ENCODE results near the gene PIGH.
"Not testable (repeated sequence)": the region's sequence is repeated elsewhere in the genome, so short reads cannot be mapped to it uniquely, and the experiment has no call there.

Gene PIGH

DNA sequence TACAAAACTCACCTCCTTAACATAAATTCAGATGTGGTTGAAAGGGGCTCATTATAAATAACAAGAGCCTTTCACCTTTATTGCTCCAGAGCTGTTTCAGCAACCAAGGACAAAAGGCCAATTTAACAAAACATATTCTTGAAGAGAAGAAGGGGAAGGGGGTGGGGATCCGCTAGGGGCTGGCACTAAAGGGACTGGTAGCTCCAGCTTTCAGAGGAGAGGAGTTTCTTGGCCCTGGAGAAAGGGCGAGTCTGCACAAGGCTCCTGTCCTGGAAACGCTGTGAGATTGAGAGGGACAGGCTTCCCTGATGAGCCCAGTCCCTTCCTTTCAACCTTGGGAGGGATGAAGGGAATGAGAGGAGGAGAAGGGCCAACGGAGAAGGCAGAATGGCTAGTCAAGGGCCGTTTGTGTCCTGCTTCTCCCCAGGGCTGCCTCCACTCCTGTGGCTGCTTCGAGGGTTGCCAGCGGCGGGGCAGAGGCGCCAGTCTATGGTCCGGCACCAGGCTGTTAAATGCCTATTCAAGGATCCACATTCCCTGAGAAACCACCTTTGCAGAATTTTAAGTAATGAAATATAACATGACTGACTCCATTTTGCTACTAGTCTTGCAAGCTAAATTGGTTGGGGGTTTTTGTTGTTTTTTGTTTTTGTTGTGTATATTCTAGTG is 9.7 kb upstream of the PIGH start:
- DNase-seq (ENCODE audit: low spot score): no peak

DNA sequence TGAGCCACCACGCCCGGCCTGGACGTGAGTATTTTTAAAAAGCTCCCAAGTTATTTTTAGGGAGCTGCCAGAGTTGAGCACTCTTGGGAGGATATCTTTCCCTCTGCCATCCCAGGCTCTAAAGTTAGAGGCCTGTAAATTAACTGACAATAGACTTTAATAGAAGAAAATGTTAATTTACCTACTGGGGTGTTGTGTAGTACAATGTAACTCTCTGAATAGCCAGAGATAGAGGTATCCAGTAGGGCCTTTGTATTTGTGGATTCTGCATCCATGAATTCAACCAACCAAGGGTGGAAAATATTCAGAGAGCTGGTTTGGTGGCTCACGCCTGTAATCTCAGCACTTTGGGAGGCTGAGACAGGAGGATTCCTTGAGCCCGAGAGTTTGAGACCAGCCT is 7.6 kb upstream of the PIGH start:
- no peak for DNase-seq (ENCODE audit: low spot score)

DNA sequence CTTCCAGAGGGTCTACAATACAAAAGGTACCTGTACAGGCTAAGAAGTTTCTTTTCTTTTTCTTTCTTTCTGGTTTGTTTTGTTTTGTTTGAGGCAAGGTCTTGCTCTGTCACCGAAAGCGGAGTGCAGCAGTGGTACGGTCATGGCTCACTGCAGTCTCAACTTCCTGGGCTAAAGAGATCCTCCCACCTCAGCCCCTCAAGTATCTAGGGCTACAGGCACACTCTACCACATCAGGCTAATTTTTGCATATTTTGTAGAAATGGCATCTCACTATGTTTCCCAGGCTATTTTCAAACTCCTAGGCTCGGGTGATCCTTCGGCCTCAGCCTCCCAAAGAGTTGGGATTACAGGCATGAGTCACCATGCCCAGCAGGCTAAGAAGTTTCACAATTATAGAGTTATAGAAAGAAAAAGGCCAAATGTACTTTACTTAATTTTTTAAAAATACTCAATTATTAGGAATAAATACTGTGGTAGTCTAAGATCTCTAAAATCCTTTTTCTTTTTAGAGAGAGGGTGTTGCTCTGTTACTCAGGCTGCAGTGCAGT is 3.0 kb upstream of the PIGH start:
- DNase-seq (ENCODE audit: low spot score): no peak

DNA sequence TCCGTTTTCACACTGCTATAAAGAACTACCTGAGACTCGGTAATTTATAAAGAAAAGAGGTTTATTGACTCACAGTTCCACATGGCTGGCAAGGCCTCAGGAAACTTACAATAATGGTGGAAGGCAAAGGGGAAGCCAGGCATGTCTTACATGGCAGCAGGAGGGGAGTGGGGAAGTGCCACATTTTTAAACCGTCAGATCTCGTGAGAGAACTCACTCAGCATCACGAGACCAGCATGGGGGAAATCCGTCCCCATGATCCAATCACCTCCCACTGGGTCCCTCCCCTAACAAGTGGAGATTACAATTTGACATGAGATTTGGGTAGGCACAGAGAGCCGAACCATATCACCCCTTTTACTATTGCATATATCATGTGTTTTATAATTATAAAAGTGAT is 2.0 kb upstream of the PIGH start:
- DNase-seq (ENCODE audit: low spot score): no peak

DNA sequence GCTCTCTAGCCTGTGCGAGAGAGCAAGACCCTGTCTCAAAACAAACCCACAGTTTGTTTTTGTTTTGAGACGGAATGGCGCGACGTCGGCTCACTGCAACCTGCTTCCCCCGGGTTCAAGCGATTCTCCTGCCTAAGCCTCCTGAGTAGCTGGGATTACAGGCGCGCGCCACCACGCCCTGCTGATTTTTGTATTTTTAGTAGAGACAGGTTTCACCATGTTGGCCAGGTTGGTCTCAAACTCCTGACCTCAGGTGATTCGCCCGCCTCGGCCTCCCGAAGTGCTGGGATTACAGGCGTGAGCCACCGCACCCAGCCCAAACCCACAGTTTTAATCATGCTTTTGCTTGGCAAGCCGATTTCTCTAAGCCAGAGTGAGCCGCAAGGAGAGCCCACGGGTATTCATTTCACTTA is 500 bp upstream of the PIGH start:
- not testable (repeated sequence) for DNase-seq (ENCODE audit: low spot score)

DNA sequence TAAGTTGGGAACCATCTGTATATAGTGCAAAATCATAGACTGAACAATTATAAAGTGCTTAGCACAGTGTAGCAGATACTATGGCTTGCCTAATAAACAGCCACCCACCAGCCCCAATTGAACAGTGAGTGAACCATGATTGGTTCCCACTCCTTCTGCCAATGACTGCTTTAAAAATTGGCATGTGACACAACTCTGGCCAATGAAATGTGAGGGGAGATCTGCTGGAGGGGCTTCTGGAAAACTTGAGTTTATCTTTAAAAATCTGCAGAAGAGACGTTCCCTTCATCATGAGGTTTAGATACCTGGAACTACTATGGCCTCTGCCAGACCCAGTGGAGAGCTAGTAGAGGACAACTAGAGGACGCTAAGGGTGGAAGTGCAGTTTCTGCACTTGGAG is 4.7 kb downstream of the PIGH start:
- no peak for DNase-seq (ENCODE audit: low spot score)

DNA sequence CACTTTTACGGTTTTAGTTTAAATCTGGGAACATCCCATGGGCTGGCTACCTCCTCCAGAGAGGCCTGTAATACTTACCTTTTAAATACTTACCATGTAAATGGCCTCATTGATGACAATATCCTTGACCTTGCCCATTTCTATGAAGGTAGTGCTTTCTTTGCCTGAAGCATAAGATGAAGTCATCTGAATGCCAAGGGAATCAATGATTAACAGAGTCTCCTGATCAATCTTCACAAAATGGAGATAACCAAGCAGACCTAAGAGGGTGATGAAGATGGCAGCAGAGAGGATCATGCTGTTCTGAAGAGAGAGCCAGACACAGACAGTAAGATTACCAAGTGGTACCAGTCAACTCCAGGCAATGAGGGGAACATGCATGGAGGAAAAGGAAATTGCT is 6.4 kb downstream of the PIGH start:
- DNase-seq (ENCODE audit: low spot score): not testable (repeated sequence)

DNA sequence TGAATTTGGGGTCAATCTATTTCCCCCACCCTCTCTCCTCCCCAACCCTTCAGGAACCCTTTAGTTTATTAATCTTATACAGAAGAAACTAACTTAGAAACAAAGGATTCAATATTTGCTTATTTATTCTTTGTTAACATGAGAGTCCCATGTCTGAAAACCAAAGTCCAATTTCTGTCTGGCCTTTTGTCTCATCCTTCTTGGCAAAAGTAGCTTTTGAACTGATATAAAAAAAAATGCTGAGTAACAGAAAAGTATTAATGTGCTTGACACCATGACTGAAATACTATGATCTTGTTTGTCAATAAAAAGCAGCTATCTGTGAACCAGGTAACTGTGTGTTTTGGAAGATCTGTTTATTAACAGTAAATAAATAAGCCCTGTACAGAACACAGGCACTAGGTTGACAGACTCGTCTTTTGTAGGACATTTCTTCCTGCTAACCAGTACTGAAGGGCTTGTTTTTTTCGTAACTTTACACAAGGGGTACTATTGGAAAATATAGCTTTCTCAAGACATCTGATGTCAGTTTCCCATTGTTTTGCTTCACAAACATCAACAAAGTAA is 10.8 kb downstream of the PIGH start:
- DNase-seq (ENCODE audit: low spot score): no peak

DNA sequence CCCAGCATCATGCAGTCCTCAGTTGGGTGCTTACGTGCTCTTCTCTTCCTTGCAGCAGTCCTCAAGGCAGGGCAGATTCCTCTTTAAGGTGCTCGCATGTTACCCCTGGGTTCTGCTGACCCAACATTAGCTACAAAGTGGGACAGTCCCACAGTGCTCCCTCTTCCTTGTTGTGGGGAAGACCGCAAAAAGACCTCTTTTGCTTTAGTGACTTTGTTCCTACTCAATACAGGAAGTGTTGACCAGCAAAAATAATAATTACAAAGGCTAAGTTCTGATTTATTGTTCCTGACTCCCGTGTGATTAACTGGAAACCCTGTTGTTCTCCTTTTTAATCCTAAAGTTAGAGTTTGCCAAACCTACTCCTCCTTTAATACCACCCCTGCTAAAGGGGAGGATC is 13.7 kb downstream of the PIGH start:
- no peak for DNase-seq (ENCODE audit: low spot score)

DNA sequence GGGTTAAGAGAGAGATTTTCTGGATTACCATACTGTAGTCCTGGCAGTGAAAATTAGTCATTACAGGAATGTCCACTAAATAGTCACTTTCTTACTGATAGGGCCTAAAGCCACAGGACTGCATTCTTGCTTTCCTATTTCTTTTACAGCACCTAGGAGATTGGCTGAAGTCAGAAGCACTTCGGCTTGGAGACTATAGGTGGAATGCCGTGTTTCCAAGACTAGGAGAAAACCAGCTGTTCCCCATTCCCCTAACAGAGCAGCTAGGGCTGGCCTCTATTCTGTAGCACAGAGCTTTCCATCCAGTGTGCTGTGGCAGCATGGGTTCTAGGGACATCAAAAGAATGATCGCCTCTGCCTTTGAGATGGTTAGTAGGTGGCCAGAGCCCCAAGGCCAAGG is 15.1 kb downstream of the PIGH start:
- DNase-seq (ENCODE audit: low spot score): no peak

DNA sequence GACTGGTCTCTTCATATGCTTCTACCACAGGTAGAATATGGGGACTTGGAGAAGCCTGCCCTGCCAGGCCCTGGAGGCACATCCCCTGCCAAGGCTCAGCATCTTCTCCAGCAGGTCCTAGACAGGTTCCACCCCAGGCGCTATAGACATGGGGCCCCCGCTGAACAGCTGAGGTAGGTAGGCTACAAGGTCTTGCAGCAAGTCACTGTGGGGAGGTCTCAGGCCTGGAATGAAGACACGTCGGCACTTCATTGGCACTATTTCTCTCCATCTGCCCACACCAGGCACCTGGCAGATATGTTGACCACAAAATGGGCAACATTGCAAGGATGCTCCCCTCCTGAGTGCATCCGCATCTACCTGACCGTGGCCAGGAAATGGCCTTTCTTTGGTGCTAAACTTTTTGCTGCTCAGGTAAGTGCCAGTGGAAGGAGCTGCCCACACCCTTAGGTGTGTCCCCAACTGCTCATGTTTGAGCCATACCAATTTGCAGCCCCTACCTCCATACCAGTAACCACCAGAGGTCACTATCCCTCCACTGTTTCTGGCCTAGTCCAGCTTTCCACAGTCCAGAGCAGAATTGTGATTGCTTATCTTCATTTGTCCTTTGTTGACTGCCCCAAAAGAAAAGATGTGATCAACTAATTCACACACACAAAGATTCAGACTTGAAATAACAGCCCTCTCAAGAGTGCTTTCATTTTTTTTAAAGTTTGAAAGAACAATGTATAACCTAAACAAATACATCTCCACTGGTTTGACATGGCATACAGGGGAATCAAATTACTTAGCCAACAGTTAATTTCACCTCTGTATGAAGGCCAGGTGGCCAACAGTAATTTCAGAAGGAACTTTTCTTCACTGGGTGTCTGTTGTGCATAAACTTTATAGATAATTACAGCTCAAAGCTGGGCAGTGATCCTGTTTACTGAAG is 16.1 kb downstream of the PIGH start:
- peak; percentile 45 for DNase-seq (ENCODE audit: low spot score)

DNA sequence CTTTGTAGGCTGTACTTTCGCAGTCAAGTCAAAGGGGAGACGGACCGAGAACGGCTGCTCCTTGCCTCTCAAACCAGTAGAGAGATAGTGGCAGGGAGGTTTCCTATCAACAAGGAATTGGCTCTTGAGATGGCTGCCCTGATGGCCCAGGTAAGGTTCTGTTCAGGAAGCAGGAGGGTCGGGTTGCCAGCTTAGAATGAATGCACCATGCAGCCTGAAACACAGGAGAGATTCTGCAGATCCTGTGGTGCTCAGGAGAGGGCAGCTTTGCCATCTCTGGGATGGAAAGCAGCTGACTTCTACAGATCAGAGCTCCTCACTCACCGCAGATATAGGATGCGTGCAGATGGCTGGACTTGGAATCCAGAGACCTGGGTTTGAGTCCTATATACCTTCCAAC is 18.0 kb downstream of the PIGH start:
- DNase-seq (ENCODE audit: low spot score): no peak

DNA sequence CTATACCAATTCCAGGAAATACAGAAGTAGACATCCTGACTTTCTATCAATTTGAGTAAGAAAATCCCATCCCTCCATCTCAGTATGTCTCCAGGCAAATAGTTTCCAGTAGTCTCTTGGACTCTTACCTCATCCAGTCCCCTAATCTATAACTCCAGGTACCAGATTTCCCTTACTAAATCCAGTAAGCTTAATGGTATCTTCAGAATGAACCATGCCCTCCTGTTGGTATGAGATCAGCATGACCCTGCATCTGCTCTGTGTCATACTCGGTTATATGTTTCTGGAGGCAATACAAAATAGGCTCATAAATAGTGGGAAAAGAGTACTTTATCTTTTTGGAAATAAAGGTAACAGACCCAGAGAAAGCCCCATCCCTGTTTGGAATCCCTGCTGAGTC is 18.4 kb downstream of the PIGH start:
- no peak for DNase-seq (ENCODE audit: low spot score)

DNA sequence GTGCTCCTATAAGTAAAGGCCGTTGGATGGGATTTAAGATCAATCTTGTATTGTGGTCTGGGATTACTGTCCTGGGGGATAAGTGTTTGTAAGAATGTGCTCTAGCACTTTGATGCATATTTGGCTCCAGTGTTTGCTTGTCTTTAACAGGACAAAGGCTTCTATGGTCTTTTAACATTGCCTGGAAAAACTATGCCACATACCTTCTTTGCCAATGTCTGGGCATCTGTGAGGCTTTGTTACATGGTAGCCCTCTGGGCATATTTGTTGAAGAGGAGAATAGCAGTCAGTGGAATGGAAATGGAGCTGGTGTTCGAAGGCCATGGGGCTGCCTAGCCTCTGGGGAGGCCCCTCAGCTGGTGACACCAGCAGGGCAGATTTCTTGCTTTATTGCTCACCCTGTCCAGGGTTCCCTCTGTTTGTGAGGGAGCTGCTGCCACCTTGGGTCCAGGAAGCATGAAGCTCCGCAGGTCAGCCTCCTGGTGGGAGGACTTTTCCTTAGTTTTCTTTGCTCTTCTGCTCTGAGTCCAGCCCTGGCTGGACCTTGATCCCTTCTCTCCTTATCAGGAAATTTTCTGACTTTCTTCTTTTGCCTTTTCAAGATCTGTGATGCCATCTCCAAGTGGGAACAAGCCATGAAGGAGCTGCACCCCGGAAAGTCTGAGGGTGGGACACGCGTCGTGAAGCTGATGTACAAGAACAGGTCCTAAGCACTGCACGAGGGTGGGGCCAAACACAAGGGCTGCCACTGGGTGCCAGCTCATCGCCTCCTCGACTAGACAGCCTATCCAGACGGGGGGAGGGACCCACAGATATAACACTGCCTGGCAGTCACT is 19.5 kb downstream of the PIGH start:
- DNase-seq (ENCODE audit: low spot score): no peak

DNA sequence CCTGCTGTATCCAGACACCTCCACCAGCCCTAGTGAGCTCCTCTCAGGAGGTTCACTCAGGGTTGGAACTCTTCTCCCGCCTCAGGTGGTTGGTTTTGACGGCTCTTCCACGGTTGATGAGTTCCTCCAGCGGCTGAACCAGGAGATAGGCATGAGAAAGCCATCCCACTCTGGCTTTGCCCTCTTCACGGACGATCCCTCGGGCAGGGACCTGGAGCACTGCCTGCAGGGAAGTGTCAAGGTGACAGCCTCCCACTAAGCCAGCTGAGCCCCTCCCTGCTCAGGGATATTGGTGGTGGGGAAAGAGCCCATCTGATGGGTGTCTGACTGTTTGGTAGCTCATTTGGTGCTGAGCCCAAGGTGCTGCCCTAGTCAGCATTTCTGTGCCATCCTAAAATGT is 20.4 kb downstream of the PIGH start:
- DNase-seq (ENCODE audit: low spot score): no peak

DNA sequence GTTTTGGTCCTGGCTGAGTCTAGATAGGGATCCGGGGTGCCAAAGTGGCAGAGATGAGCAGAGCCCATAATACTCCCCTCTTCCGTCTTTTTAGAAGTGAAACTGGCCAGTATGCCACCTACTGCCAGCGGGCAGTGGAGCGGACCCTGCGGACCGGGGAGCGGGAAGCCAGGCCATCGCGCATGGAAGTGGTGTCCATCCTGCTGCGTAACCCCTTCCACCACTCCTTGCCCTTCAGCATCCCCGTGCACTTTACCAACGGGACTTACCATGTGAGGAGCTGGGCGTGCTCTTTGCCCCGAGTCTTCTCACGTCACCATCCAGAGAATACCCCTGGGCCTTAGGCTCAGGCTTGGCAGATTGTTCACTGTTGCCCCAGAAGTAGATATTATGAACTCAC is 21.0 kb downstream of the PIGH start:
- no peak for DNase-seq (ENCODE audit: low spot score)

DNA sequence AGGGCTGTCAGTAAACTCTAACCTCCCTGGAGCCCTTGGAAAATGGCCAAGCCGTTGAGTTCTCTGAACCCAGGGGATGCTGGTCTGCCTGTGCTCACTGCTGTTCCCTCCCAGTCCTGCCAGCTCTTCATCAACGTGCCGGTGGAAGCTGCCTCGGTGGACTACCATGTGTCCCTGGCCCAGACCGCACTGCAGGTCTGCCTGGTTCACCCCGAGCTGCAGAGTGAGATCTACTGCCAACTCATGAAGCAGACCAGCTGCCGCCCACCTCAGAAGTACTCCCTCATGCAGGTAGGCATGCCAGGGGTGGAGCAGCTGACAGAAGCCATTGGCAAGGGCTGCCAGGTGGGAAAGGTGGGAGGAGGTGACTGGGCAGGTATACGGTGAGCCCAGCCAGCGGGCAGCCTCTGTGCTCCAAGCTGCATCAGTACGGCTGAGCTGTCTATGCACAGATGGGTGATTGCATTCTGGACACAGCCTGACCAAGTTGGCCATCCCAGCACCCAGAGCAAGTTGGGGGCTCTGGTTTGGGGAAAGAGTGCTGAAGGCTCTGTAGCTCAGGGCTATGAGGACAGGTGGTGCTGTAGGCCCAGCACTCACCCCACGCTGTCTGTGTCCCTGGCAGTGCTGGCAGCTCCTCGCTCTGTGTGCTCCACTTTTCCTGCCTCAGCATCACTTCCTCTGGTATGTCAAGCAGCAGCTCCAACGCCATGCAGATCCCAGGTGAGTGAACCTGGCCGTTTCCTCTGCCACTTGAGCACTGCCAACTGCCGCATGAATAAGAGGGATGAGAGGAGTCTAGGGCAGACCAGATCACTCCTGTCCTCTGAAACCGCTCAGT is 21.9 kb downstream of the PIGH start:
- DNase-seq (ENCODE audit: low spot score): no peak

DNA sequence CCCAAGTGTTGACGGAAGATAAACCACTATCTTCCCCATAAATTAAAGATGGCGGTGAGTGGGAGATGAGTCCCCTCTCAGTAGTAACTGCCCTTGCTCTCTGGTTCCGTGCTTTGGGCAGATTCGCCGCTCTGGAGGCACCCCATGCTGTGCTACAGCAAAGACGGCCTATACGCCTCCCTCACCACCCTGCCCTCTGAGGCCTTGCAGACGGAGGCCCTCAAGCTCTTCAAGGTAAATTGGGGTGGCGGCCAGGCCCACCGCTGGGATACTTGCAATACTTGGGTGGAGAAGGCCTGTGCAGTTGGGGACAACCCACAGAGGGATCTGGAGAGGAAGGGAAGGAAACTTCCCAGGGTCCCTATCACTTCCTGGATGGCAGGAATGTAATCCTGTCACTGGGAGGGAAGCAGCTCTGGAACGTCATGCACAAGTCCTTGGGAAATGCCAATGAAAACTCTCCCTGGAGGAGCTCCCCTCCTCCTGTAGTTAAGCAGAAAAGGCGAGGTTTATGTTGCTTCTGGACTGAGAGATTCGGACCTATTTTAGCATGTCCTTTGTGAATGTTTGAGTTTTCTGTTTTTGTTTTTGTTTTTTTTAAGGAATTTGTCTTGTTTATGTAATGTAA is 22.8 kb downstream of the PIGH start:
- DNase-seq (ENCODE audit: low spot score): no peak

DNA sequence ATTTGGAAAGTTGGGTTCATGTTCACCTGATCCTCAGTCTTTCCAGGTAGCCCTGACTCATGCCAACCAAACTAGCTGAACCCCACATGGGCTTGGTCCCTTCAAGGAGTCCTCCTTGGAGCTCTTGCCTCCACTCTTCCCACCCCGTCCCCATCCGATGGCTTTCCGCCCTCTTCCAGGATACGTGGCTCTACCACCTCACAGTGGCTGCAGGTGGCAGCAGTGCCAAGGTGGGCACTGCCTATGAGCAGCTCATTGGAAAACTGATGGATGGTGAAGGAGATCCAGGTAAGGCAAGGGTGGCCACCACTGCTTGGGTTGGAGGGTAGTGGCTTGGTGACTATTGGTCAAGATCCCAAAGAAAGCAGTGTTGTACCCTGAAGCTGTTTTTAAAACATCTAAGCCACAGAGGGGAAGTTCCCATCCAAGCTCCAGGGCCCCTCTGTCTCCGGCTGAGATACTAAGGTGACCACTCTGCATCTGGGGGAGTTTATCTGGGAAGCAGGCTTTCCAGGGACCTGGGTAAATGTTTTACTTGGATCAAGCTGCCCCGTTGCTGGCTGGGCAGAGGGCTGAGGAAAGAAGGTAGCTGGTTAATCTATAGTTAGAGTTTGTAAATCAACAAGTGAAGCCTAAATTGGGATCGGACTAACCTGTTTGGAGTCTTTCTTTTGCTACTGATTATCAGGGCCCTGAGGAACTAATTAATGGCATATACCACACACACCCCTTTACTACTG is 23.7 kb downstream of the PIGH start:
- no peak for DNase-seq (ENCODE audit: low spot score)

DNA sequence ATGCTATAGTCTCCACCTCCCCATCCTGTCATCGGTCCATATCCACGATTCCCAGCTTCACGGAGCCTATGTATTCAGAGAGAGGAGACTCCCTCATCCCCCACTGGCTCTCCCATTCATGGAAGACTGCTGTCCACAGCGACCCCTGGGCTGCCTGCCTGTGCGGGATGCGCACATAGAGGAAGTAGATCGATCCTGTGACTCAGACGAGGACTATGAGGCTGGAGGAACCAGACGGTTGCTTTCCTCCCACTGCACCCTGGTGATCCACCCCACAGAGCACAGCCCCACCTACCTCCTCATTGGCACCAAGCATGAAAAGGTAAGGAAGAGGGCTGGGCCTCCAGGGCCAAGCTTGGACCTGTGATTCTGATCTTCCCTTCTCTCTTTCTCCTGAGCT is 24.4 kb downstream of the PIGH start:
- no peak for DNase-seq (ENCODE audit: low spot score)

Data from CD4-positive, alpha-beta T cell treated with Interleukin-2 at 100 ng/mL for 4 hours (primary cell).